Fibroblast of pulmonary artery (primary cell): ENCODE results near the gene DDX24.

ENCODE experiments used
- DNase-seq: peaks from one replicate; pipeline ENCODE4 v3.0.0-alpha.2; 2010; ENCODE audit warnings: low read depth
- H3K4me3 ChIP-seq: replicated peaks from 2 replicates; pipeline ENCODE4 v1.5.1; 2011; ENCODE audit warnings: low read depth, mild to moderate bottlenecking, control low read depth, low read length, moderate library complexity
- TF ChIP-seq, protein P1 (sequence below): IDR thresholded peaks from 2 replicates; pipeline ENCODE4 v1.5.1; 2011; ENCODE audit warnings: mild to moderate bottlenecking, control low read depth, low read length, inconsistent platforms; ENCODE audit errors: missing control alignments

The DDX24 gene

DNA sequence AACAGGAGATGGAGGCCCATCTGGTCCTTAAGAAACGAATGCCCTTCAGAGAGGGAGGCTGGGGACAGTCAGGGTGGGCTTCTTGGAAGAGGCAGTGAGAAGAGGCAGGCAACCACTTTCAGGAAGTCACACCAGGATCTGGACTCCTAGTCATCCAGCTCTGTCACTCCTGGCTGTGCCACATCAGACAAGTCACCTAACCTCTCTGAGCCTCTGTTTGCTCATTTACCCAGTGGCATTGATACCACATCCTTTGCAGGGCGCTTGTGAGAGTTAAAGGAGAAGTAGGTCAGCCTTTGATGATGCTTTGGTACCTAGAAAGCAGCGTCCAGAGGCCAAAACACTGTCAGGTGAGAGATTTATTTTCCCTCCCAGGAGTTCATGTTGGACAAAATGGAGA is 72.8 kb downstream of the DDX24 start:
- no peak for DNase-seq
- TF ChIP-seq, protein P1, sequence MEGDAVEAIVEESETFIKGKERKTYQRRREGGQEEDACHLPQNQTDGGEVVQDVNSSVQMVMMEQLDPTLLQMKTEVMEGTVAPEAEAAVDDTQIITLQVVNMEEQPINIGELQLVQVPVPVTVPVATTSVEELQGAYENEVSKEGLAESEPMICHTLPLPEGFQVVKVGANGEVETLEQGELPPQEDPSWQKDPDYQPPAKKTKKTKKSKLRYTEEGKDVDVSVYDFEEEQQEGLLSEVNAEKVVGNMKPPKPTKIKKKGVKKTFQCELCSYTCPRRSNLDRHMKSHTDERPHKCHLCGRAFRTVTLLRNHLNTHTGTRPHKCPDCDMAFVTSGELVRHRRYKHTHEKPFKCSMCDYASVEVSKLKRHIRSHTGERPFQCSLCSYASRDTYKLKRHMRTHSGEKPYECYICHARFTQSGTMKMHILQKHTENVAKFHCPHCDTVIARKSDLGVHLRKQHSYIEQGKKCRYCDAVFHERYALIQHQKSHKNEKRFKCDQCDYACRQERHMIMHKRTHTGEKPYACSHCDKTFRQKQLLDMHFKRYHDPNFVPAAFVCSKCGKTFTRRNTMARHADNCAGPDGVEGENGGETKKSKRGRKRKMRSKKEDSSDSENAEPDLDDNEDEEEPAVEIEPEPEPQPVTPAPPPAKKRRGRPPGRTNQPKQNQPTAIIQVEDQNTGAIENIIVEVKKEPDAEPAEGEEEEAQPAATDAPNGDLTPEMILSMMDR: no peak
- H3K4me3 ChIP-seq: no peak overlapping the region

DNA sequence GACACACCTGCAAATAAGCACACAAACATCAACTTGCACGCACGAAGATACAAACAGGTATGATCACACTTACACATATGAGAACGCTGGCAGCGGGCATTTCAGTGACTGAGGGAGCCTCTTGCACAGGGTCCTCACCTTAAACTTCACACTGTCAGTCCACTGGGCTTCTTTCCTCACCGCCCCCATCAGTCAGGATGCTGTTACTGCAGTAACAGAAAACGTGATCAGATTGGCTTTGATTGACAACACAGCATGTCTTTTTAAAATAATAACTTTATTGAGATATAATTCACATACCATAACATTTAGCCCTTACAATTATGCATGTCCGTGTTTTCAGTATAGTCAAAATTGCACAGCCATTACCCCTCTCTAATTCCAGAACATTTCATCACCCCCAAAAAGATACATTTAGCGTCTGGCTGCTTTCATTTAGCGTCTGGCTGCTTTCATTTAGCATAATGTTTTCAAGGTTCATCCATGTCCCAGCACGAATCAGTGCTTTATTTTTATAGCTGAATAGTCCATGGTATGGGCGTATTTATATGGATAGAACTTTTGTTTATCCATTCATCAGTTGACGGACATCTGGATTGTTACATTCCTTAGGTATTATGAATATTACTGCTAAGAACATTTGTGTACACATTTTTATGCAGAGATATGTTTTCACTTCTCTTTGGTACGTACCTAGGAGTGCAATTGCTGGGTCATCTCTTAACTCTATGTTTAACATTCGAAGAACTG is 75.5 kb downstream of the DDX24 start:
- no peak for DNase-seq
- TF ChIP-seq, protein P1: peak; percentile 52
- no peak overlapping the region for H3K4me3 ChIP-seq

DNA sequence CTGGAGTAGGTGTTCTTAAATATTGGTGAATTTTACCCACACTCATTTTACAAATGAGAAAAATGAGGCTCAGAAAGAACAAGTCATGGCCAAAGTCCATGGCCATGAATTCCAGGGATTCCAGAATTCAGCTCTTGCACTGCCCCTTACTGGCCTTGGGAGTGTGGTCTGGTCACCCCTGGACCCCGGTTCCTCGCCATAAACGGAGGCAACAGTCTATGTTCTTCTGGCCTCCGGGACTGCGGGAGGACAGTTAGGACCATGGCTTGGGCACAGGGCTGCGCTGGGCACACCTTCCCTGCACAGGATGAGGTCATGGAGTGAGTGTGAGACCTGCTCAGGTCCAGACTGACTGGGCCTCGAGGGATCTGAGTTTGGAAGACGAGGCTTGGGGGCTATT is 77.0 kb downstream of the DDX24 start:
- no peak for DNase-seq
- TF ChIP-seq, protein P1: no peak
- no peak overlapping the region for H3K4me3 ChIP-seq

DNA sequence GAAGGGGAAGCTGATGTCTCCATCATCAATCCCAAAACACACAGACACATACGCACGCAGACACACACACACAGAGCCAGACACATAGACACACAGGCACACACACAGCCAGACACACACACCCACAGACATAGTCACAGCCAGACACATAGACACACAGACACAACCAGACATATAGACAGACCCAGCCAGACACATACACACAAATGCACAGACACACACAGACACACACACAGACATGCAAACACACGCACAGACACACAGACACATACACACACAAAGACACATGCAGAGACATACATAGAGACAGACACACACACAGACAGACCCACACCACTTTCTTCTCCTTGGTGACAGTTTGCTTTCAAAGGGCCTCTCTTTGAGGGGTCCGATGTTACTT is 77.6 kb downstream of the DDX24 start:
- H3K4me3 ChIP-seq: no peak overlapping the region
- DNase-seq: no peak
- TF ChIP-seq, protein P1: no peak

DNA sequence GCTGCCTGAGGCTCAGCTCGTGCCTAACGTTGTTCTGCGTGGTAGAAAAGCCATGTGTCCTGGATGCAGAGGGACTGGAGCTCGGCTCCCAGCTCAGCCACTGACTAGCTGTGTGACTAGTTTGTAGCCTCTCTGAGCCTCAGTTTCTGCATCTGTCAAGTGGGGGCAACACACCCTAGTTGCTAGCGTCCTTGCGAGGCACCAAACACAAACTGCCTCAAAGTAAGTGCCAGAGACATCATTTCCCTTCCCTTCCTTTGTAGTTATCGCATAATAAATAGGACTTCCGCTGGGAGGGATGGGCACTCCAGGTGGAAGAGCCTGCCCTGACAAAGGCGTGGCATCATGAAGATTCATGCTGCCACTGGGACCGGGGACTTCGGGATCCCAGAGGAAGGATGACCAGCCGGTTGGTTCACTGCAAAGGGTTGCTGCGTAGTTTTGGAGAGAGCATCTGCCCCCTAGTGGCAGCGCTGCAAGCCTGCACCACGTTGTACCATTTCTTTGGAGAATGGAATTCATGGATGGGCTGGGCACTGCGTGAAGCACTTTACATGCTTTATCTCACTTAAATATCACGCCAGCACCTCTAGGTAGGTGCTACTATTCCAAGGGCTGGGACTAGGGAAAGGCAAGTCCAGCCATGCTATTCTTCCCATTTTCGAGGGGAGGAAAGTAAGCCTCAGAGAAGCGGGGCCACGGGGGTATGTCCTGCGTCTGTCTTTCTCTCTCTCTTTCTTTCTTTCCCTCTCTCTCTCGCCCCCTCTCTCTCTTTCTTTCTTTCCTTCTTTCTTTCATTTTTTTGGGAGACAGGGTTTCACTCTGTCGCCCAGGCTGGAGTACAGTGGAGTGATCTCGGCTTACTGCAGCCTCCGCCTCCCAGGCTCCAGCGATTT is 79.3 kb downstream of the DDX24 start:
- no peak overlapping the region for H3K4me3 ChIP-seq
- TF ChIP-seq, protein P1: peak; percentile 99
- peak; percentile 77 for DNase-seq

DNA sequence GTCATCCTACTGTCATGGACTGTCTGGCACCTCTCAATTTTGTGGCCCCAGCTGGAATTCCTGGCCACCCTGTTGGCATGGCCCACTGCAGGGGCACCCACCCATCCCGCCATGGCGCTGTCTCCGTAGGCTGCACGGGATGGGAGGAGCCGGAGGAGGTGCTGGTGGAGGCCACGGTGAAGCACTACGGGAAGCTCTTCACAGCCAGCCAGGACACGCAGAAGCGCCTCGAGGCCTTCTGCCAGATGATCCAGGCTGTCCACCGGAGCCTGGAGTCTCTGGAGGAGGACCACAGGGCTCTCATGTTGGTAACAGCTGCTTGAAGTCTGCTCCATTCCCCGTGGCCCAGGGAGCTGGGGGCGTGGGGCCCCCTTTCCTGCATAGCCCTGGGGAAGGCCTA is 80.0 kb downstream of the DDX24 start:
- TF ChIP-seq, protein P1: no peak
- DNase-seq: no peak
- H3K4me3 ChIP-seq: no peak overlapping the region
